Body of pancreas (tissue), 4 donors: Measurements from ENCODE around the gene UBE2D2.
A peak's percentile ranks its signal among the peaks of the same experiment; 100 is the strongest.

ENCODE experiments used
- CTCF ChIP-seq, 7 experiments: fragments of 450-650 bp in 4 of 7; fragments of 200-600 bp in 3 of 7; sonication (generic) in 3 of 7; IDR thresholded peaks; one replicate each; pipeline ENCODE4 v1.5.1; 2016 to 2019; ENCODE audit warnings: antibody characterized with exemption in 7 of 7
- POLR2A ChIP-seq, 3 donors: fragments of 450-650 bp; IDR thresholded peaks; one replicate each; pipeline ENCODE4 v1.6.1; 2016; ENCODE audit warnings: antibody characterized with exemption in 3 of 3, mild to moderate bottlenecking in 2 of 3

- peak in 1 of 3 donors; percentile 7 for TF ChIP-seq POLR2A (IDR thresholded peaks at IDR 0.05)
- TF ChIP-seq CTCF (IDR thresholded peaks at IDR 0.05), result no peak
Measured at GRCh38 chr5:139676951-139677735, 116.0 kb downstream of the UBE2D2 start.
